Stimulated activated CD4-positive, alpha-beta T cell treated with anti-CD3 and anti-CD28 coated beads, Interleukin-1b, Interleukin-23, amount 100 ng/mL, for 1 hour (primary cell): ENCODE data around the gene HSD17B3.
"Not testable (repeated sequence)": the region's sequence is repeated elsewhere in the genome, so short reads cannot be mapped to it uniquely, and the experiment has no call there.

Source experiments
- DNase-seq, 2 donors: peaks; one replicate each; pipeline ENCODE4 v3.0.0-alpha.2; 2020; ENCODE audit warnings: low read depth in 2 of 2

HSD17B3 gene

GRCh38 chr9:96306958-96307357, 5.0 kb upstream of the HSD17B3 start:
- not testable (repeated sequence) for DNase-seq

GRCh38 chr9:96305171-96305570, 3.2 kb upstream of the HSD17B3 start:
- DNase-seq, result no peak

GRCh38 chr9:96304230-96304629, 2.3 kb upstream of the HSD17B3 start:
- DNase-seq, result no peak

GRCh38 chr9:96299823-96300222, 2.2 kb downstream of the HSD17B3 start:
- no peak for DNase-seq

- no peak for DNase-seq
Measured at GRCh38 chr9:96294159-96294545, 7.8 kb downstream of the HSD17B3 start.

GRCh38 chr9:96293498-96294158, 8.3 kb downstream of the HSD17B3 start:
- DNase-seq, result no peak

- no peak for DNase-seq
Measured at GRCh38 chr9:96289392-96289791, 12.6 kb downstream of the HSD17B3 start.

- DNase-seq, result no peak
Measured at GRCh38 chr9:96281641-96282040, 20.3 kb downstream of the HSD17B3 start.

GRCh38 chr9:96279932-96280331, 22.0 kb downstream of the HSD17B3 start:
- DNase-seq, result no peak

- DNase-seq, result no peak
Measured at GRCh38 chr9:96274939-96275338, 27.0 kb downstream of the HSD17B3 start.

- no peak for DNase-seq
Measured at GRCh38 chr9:96270236-96270744, 31.7 kb downstream of the HSD17B3 start.

GRCh38 chr9:96258967-96259366, 43.0 kb downstream of the HSD17B3 start:
- no peak for DNase-seq

- no peak for DNase-seq
Measured at GRCh38 chr9:96256800-96257199, 45.2 kb downstream of the HSD17B3 start.

GRCh38 chr9:96255698-96256097, 46.3 kb downstream of the HSD17B3 start:
- DNase-seq, result no peak

GRCh38 chr9:96253059-96253696, 48.8 kb downstream of the HSD17B3 start:
- no peak for DNase-seq

GRCh38 chr9:96251451-96251850, 50.5 kb downstream of the HSD17B3 start:
- DNase-seq, result no peak

- DNase-seq, result no peak
Measured at GRCh38 chr9:96249746-96250145, 52.2 kb downstream of the HSD17B3 start.

GRCh38 chr9:96246267-96246671, 55.7 kb downstream of the HSD17B3 start:
- no peak for DNase-seq

- no peak for DNase-seq
Measured at GRCh38 chr9:96245399-96245798, 56.6 kb downstream of the HSD17B3 start.

GRCh38 chr9:96243778-96244177, 58.2 kb downstream of the HSD17B3 start:
- no peak for DNase-seq

GRCh38 chr9:96242811-96243210, 59.2 kb downstream of the HSD17B3 start:
- no peak for DNase-seq

- no peak for DNase-seq
Measured at GRCh38 chr9:96241391-96241809, 60.6 kb downstream of the HSD17B3 start.

GRCh38 chr9:96236854-96237550, 65.0 kb downstream of the HSD17B3 start:
- no peak for DNase-seq
